Stomach (tissue), 9 donors: ENCODE results near the gene TTC9. TPM values are rescaled to one million over a fixed set of nuclear protein-coding genes. Genes with fewer than 3 reads are reported as not detected.

Source experiments
- DNase-seq, 2 donors: peaks; one replicate each; pipeline versions ENCODE4 v3.0.0 to v3.0.0-alpha.2; 2013 to 2019
- H3K27ac ChIP-seq, 5 donors: fragments of 200-600 bp in 4 of 5; sonication (generic) in 4 of 5; one replicate each; pipeline ENCODE4 v1.5.1; 2013 to 2019; ENCODE audit warnings: mild to moderate bottlenecking in 1 of 5, moderate library complexity in 1 of 5
- H3K27me3 ChIP-seq, 3 donors: fragments of 200-600 bp; sonication (generic); one replicate each; pipeline ENCODE4 v1.5.1; 2017 to 2019; ENCODE audit warnings: mixed run types in 1 of 3
- H3K36me3 ChIP-seq, 4 donors: fragments of 200-600 bp; sonication (generic); 1 replicate in 3 of 4; 2 replicates in 1 of 4; pipeline ENCODE4 v1.5.1; 2016 to 2019
- H3K4me1 ChIP-seq, 4 donors: fragments of 200-600 bp; sonication (generic); one replicate each; pipeline ENCODE4 v1.5.1; 2016 to 2019
- H3K4me3 ChIP-seq, 4 donors: fragments of 200-600 bp; sonication (generic) in 3 of 4; one replicate each; pipeline ENCODE4 v1.5.1; 2016 to 2019; ENCODE audit warnings: mild to moderate bottlenecking in 1 of 4
- H3K9me3 ChIP-seq, 4 donors: fragments of 200-600 bp; sonication (generic); one replicate each; pipeline ENCODE4 v1.5.1; 2016 to 2019
- EP300 ChIP-seq: sonication (generic); formaldehyde crosslinking; IDR thresholded peaks from one replicate; pipeline ENCODE4 v1.6.1; 2017; ENCODE audit warnings: antibody characterized with exemption
- POLR2A ChIP-seq, 4 donors: fragments of 450-650 bp; IDR thresholded peaks; one replicate each; pipeline ENCODE4 v1.6.1; 2016; ENCODE audit warnings: antibody characterized with exemption in 4 of 4, control low read depth in 2 of 4, mild to moderate bottlenecking in 1 of 4, moderate library complexity in 1 of 4
- POLR2AphosphoS5 ChIP-seq, 3 donors: sonication (generic); formaldehyde crosslinking; IDR thresholded peaks; one replicate each; pipeline ENCODE4 v1.6.1; 2016; ENCODE audit warnings: antibody characterized with exemption in 3 of 3
- WGBS, 5 donors: extraction: QIAGEN DNeasy Blood & Tissue Kit in 3 of 5; methylation state at CpG; one replicate each; pipeline versions ENCODE4 v1.1.5 to v1.1.7; 2013 to 2018; 5-methylcytosine and 5-hydroxymethylcytosine counted together
- intact Hi-C: fragments of 100-400 bp; cut with DNase I; formaldehyde crosslinking; loops from one replicate; pipeline ENCODE4 v1.15.1; 2023; ENCODE audit warnings: low total_unique reads
- polyA plus RNA-seq, 3 donors: library from polyadenylated mRNA; stranded (reverse); fragments of 200-250 nt; gene quantifications; one replicate each; pipeline ENCODE4 v1.2.3, GENCODE V29; 2013
- small RNA-seq, 4 donors: library from RNA; depleted of rRNA; stranded (forward); fragments of <200 nt; gene quantifications; one replicate each; pipeline ENCODE3, GENCODE V24; 2016
- total RNA-seq, 5 donors: library from RNA; depleted of rRNA; stranded (reverse); fragments of >200 nt; gene quantifications; one replicate each; pipeline versions ENCODE4 v1.1.0 to v1.2.3, GENCODE V29; 2014 to 2016
- TF ChIP-seq, protein P1 (sequence below), 7 experiments: fragments of 450-650 bp in 4 of 7; fragments of 200-600 bp in 3 of 7; sonication (generic) in 3 of 7; IDR thresholded peaks; one replicate each; pipeline ENCODE4 v1.5.1; 2016 to 2019; ENCODE audit warnings: antibody characterized with exemption in 7 of 7, control low read depth in 2 of 7, mild to moderate bottlenecking in 1 of 7
- donor health status: healthy with polysubstance abuse.
- donor health status: Bipolar disorder and iron deficiency.
- donor health status: healthy.

Gene TTC9
- total and polyA plus RNA-seq, 8 donors: 1.8 to 7.3 (median 4.7) TPM; not detected in 2

- intact Hi-C loops: no loop called here
- H3K27ac ChIP-seq: no peak overlapping the region
- H3K4me1 ChIP-seq: peaks cover 0 to 8% (median 2%) of the 10 kb centered on the region in 4 donors
- H3K27me3 ChIP-seq: no peaks in the 10 kb centered on the region
- no peak for DNase-seq
- H3K9me3 ChIP-seq: no peaks in the 10 kb centered on the region
- TF ChIP-seq POLR2AphosphoS5 (IDR thresholded peaks at IDR 0.05) (no peak), EP300 (no peak), POLR2A (IDR thresholded peaks at IDR 0.05) (no peak)
- TF ChIP-seq, protein P1, sequence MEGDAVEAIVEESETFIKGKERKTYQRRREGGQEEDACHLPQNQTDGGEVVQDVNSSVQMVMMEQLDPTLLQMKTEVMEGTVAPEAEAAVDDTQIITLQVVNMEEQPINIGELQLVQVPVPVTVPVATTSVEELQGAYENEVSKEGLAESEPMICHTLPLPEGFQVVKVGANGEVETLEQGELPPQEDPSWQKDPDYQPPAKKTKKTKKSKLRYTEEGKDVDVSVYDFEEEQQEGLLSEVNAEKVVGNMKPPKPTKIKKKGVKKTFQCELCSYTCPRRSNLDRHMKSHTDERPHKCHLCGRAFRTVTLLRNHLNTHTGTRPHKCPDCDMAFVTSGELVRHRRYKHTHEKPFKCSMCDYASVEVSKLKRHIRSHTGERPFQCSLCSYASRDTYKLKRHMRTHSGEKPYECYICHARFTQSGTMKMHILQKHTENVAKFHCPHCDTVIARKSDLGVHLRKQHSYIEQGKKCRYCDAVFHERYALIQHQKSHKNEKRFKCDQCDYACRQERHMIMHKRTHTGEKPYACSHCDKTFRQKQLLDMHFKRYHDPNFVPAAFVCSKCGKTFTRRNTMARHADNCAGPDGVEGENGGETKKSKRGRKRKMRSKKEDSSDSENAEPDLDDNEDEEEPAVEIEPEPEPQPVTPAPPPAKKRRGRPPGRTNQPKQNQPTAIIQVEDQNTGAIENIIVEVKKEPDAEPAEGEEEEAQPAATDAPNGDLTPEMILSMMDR (IDR thresholded peaks at IDR 0.05): no peak
- 67 to 88% (median 84%) methylated on average over 5 of the region's 5 CpGs for WGBS, 5 donors
- no peak overlapping the region for H3K4me3 ChIP-seq
- H3K36me3 ChIP-seq: no peaks in the 10 kb centered on the region
Measured at GRCh38 chr14:70723276-70723675, 81.6 kb downstream of the TTC9 start.

GRCh38 chr14:70724110-70724509 lies 82.4 kb downstream of the TTC9 start:
- intact Hi-C loops: no loop called here
- Histone ChIP-seq H3K9me3 (no peaks in the 10 kb centered on the region), H3K36me3 (peaks cover 0 to 3% (median 0%) of the 10 kb centered on the region in 4 donors), H3K4me1 (peaks cover 0 to under 1% (median 0%) of the 10 kb centered on the region in 4 donors), H3K27ac (no peak overlapping the region), H3K4me3 (no peak overlapping the region), H3K27me3 (no peaks in the 10 kb centered on the region)
- WGBS, 5 donors: 75 to 84% (median 76%) methylated on average over 3 of the region's 3 CpGs
- DNase-seq: no peak
- no peak for TF ChIP-seq POLR2A (IDR thresholded peaks at IDR 0.05)
- TF ChIP-seq, protein P1 (IDR thresholded peaks at IDR 0.05): no peak
- no peak for TF ChIP-seq POLR2AphosphoS5 (IDR thresholded peaks at IDR 0.05)
- TF ChIP-seq EP300: no peak

GRCh38 chr14:70724944-70725343 lies 83.2 kb downstream of the TTC9 start:
- intact Hi-C loops: no loop called here
- DNase-seq: no peak
- no peaks in the 10 kb centered on the region for H3K9me3 ChIP-seq
- no peak for TF ChIP-seq POLR2AphosphoS5 (IDR thresholded peaks at IDR 0.05)
- no peak for TF ChIP-seq EP300
- TF ChIP-seq POLR2A (IDR thresholded peaks at IDR 0.05): no peak
- TF ChIP-seq, protein P1 (IDR thresholded peaks at IDR 0.05): no peak
- 79 to 91% (median 86%) methylated on average over 5 to 6 of the region's 6 CpGs for WGBS, 5 donors
- H3K27ac ChIP-seq: no peak overlapping the region
- H3K4me1 ChIP-seq: no peaks in the 10 kb centered on the region
- H3K27me3 ChIP-seq: no peaks in the 10 kb centered on the region
- H3K4me3 ChIP-seq: no peak overlapping the region
- H3K36me3 ChIP-seq: peaks cover 0 to 6% (median 4%) of the 10 kb centered on the region in 4 donors

Small RNA genes within 50 kb of the gene (small RNA-seq; reads per million reads assigned to genes)
- 0 reads per million in 4 donors for gene RN7SL77P

Other genes starting within 250 kb of the TTC9 start
- 10 to 100 TPM; 11.1 to 44.6 (median 21.2) TPM for gene SYNJ2BP, start 224.8 kb upstream of the TTC9 start, total RNA-seq
- gene SYNJ2BP, start 224.8 kb upstream of the TTC9 start, polyA plus RNA-seq: 10 to 100 TPM; 10.2 to 21.2 (median 18.5) TPM
- not detected for gene ADAM21, start 189.7 kb upstream of the TTC9 start, total RNA-seq
- gene ADAM21, start 189.7 kb upstream of the TTC9 start, polyA plus RNA-seq: not detected
- 1 to 10 TPM in 2 of 5 donors, under 1 TPM in 1, not detected in 2; 0.72 to 7.6 (median 1.5) TPM for gene ADAM20, start 106.9 kb upstream of the TTC9 start, total RNA-seq
- gene ADAM20, start 106.9 kb upstream of the TTC9 start, polyA plus RNA-seq: under 1 TPM in 1 of 3 donors, not detected in 2; 0.10 TPM
- gene MED6, start 41.3 kb upstream of the TTC9 start, total RNA-seq: 10 to 100 TPM; 13.3 to 71.0 (median 48.4) TPM
- 10 to 100 TPM; 12.6 to 21.8 (median 14.6) TPM for gene MED6, start 41.3 kb upstream of the TTC9 start, polyA plus RNA-seq
- gene MAP3K9, start 167.6 kb downstream of the TTC9 start, total RNA-seq: 10 to 100 TPM in 1 of 5 donors, 1 to 10 TPM in 4; 7.0 to 11.0 (median 8.5) TPM
- gene MAP3K9, start 167.6 kb downstream of the TTC9 start, polyA plus RNA-seq: 1 to 10 TPM in 2 of 3 donors, under 1 TPM in 1; 0.46 to 1.7 (median 1.1) TPM